HEK293T (cell line): ENCODE data around the gene NTF3.

Experiments
- ELF4 ChIP-seq: fragments of 450-650 bp; IDR thresholded peaks from 2 replicates; pipeline ENCODE4 v1.6.1; 2017; ENCODE audit warnings: antibody characterized with exemption
- NFRKB ChIP-seq: fragments of 450-650 bp; IDR thresholded peaks from 2 replicates; pipeline ENCODE4 v1.6.1; 2016; ENCODE audit warnings: mild to moderate bottlenecking, moderate library complexity
- SP1 ChIP-seq: fragments of 450-650 bp; IDR thresholded peaks from 2 replicates; pipeline ENCODE4 v1.6.1; 2017
- TARDBP ChIP-seq: fragments of 450-650 bp; IDR thresholded peaks from 2 replicates; pipeline ENCODE4 v1.6.1; 2016

- no peak for TF ChIP-seq SP1
- TF ChIP-seq TARDBP: no peak
- TF ChIP-seq NFRKB: no peak
- TF ChIP-seq ELF4: no peak
Observed at GRCh38 chr12:5498806-5499205, 66.9 kb downstream of the NTF3 start.
